ENCODE data around the gene TOMM34.

GRCh38 chr20:44894959-44895358, 65.2 kb downstream of the TOMM34 start:
- TF ChIP-seq CTCF (IDR thresholded peaks at IDR 0.05; ENCODE audit: low read length) (no peak), EZH2 (IDR thresholded peaks at IDR 0.05; ENCODE audit: borderline replicate concordance, low read length) (no peak)
